ENCODE measurements around the gene FANCC. TPM values are rescaled to one million over a fixed set of nuclear protein-coding genes. Genes with fewer than 3 reads are reported as not detected.

FANCC gene
- total and polyA plus RNA-seq, 2 of the 8 experiments (the other 6 are each of a cell fraction or from before 2014, with no cell fraction given) = 7.8 to 15.2 TPM

GRCh38 chr9:95311961-95312360, 5.5 kb downstream of the FANCC start:
- Histone ChIP-seq H3K4me1 (replicated peaks in 1 of 4; ENCODE audit: control insufficient read depth in 3 of 4, insufficient read depth in 4 of 4, low read length in 3 of 4) (peaks cover 0 to 4% (median 2%) of the 10 kb centered on the region in 4 experiments; a peak in 3 of 7 replicates), H3K36me3 (ENCODE audit: control insufficient read depth in 2 of 4, insufficient read depth in 4 of 4, low read length in 3 of 4) (no peaks in the 10 kb centered on the region), H2AFZ (ENCODE audit: low read length) (no peak overlapping the region), H3K27ac (ENCODE audit: low read depth, low read length) (no peak overlapping the region), H2BK15ac (ENCODE audit: low read length) (no peak overlapping the region), H2BK20ac (ENCODE audit: low read length) (no peak overlapping the region), H3K4me2 (ENCODE audit: insufficient read depth in 1 of 2, low read depth in 2 of 2, low read length in 2 of 2) (no peak overlapping the region), H2AK5ac (ENCODE audit: low read depth, low read length) (no peak overlapping the region), H3K4me3 (ENCODE audit: extremely low read depth in 1 of 4, insufficient read depth in 2 of 4, low read depth in 3 of 4, low read length in 4 of 4) (no peak overlapping the region), H2BK5ac (ENCODE audit: low read depth, low read length) (no peak overlapping the region), H3K18ac (ENCODE audit: extremely low read depth, low read length) (no peak overlapping the region), H3K79me2 (ENCODE audit: control insufficient read depth in 1 of 2, insufficient read depth in 2 of 2, low read length in 2 of 2) (peaks cover 0 to 27% of the 10 kb centered on the region in 2 experiments; a peak in 2 of 4 replicates), H3K23me2 (ENCODE audit: low read depth, low read length) (no peaks in the 10 kb centered on the region; the same call in 1 of the 2 replicates), H3K14ac (ENCODE audit: insufficient read length) (no peak overlapping the region), H4K5ac (ENCODE audit: insufficient read length, low read depth, low read length) (no peak overlapping the region), H3K4ac (replicated peaks; ENCODE audit: insufficient read length, low read depth, low read length) (no peak overlapping the region), H3K56ac (replicated peaks; ENCODE audit: insufficient read length, low read depth, low read length) (no peak overlapping the region), H2BK120ac (replicated peaks; ENCODE audit: low read depth, low read length) (no peak overlapping the region), H3K27me3 (replicated peaks in 1 of 4; ENCODE audit: control insufficient read depth in 3 of 4, extremely low read depth in 1 of 4, insufficient read depth in 3 of 4, low read length in 3 of 4) (no peaks in the 10 kb centered on the region), H3K23ac (ENCODE audit: insufficient read length) (no peak overlapping the region), H3K79me1 (ENCODE audit: low read depth, low read length) (peaks cover 2% of the 10 kb centered on the region; the same call in 1 of the 2 replicates), H3K9me3 (ENCODE audit: insufficient read depth in 2 of 2, low read depth in 1 of 2, low read length in 1 of 2) (no peaks in the 10 kb centered on the region), H4K91ac (replicated peaks; ENCODE audit: insufficient read length, low read length) (no peak overlapping the region), H3K9ac (replicated peaks in 1 of 4; ENCODE audit: extremely low read depth in 1 of 4, low read depth in 3 of 4, low read length in 3 of 4) (no peak overlapping the region), H2BK12ac (ENCODE audit: low read depth, low read length) (no peak overlapping the region), H4K20me1 (replicated peaks in 1 of 2; ENCODE audit: control insufficient read depth in 1 of 2, insufficient read depth in 2 of 2, low read length in 2 of 2) (no peaks in the 10 kb centered on the region), H4K8ac (ENCODE audit: extremely low read depth, insufficient read depth, low read length) (no peak overlapping the region)
- TF ChIP-seq CREB1 (IDR thresholded peaks at IDR 0.05) (no peak), SIN3A (conservative IDR thresholded peaks at IDR 0.05 in 1 of 2, IDR thresholded peaks at IDR 0.05 in 1 of 2; ENCODE audit: low read depth in 1 of 2, low read length in 2 of 2) (no peak), EZH2 (IDR thresholded peaks at IDR 0.05; ENCODE audit: low read depth, low read length, severe bottlenecking) (no peak)
- FAIRE-seq (no peak), DNase-seq (ENCODE audit: low read depth in 1 of 2, low spot score in 2 of 2) (no peak)
- POLR2A ChIA-PET (ENCODE audit: partially characterized antibody) = no interaction called here
- 88% methylated on average over 3 of the region's 3 CpGs; no CpG with 5 or more reads in 1 of the 2 experiments for WGBS, 2 experiments (ENCODE audit: extremely low coverage in 1 of 2, insufficient coverage in 1 of 2, insufficient read length in 1 of 2, insufficient replicate concordance in 2 of 2, low coverage in 1 of 2, low lambda C conversion rate in 2 of 2, missing lambda C conversion rate in 1 of 2)
- CTCF ChIA-PET (ENCODE audit: partially characterized antibody) = no interaction called here
